GM12874 (cell line): ENCODE measurements around the gene FAAP24.

ENCODE experiments used
- CTCF ChIP-seq: IDR thresholded peaks from 2 replicates; pipeline ENCODE4 v1.5.1; 2011; ENCODE audit warnings: low read depth, mild to moderate bottlenecking, control low read depth, low read length, moderate library complexity; ENCODE audit not compliant: insufficient read depth

FAAP24 gene

DNA sequence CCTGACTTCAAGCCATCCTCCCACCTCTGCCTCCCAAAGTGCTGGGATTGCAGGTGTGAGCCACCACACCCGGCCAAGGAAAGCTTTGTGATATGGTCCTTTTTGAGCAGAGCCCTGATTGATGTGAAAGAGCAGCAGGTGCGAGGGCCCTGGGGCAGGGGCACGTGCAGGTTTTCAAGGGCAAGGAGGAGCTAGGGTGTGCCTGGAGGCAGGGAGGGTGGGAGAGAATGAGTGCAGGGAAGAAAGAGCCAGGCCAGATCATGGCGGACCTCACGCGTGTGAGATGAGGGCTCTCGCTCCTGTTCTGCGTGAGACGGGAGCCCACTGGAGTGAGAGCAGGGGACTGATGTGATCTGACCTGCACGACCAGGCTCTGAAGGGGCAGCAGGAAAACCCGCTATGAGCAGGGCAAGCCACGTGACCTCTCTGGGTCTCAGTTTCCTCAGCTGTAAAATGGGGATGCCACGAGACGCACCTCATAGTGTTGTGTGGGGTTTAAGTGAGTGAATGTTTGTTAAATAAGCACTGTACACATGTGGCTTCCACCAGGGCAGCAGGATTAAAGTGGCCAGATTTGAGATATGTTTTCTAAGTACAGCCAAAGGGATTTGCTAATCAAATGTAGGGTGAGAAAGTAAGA is 25.8 kb downstream of the FAAP24 start:
- no peak for TF ChIP-seq CTCF

DNA sequence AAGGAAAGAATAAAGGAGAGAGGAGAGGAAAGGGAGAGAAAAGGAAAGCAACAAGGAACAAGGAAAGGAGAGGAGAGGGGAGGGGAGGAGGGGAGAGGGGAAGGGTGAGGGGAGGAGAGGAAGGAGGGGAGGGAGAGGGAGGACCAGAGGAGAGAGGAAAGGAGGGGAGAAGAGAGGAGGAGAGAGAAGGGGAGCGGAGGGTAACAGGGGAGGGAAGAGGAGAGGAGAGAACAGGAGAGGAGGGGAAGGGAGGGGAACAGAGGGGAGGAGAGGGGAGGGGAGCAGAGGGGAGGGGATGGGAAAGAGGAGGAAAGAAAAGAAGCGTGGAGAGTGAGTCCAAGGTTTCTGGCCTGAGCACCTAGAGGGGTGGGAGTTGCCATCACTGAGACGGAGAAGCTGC is 26.7 kb downstream of the FAAP24 start:
- TF ChIP-seq CTCF = no peak

DNA sequence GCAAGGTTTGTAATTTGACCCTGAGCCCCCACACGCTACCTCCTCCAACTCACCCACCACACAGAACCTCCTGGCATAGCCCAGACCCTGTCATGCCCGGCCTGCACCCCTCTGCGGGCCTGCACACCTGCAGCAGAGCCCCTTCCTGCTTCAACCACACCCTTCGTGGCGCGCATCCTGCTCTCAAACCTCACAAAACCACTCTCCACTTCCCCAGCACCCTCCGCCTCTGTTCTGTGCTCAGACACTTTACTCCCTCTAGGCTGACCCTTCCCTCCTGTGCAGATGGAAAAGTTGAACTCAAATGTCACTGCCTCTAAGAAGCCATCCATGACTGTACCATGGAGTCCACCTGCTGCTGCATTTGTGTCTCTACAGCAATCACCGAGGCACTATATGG is 28.5 kb downstream of the FAAP24 start:
- no peak for TF ChIP-seq CTCF

DNA sequence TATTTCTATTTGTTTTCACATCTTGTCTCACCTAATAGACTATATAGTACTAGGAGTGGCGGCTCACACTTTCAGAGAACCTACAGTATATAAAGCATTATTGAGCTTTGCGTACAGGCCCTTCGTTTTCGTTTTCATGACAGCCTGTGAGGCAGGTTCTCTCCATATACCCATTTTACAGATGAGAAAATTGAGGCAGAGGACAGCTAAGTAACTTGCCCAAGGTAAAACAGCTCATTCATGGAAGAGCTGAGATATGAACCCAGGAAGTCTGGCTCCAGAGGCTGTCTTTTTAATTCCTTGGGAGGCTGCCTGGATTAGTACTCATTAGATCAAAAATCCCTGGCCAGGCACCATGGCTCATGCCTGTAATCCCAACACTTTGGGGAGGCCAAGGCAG is 28.9 kb downstream of the FAAP24 start:
- no peak for TF ChIP-seq CTCF

GRCh38 chr19:33005440-33005839 is 33.4 kb downstream of the FAAP24 start:
- no peak for TF ChIP-seq CTCF

- TF ChIP-seq CTCF = no peak
Measured at GRCh38 chr19:33008738-33009137, 36.7 kb downstream of the FAAP24 start.

DNA sequence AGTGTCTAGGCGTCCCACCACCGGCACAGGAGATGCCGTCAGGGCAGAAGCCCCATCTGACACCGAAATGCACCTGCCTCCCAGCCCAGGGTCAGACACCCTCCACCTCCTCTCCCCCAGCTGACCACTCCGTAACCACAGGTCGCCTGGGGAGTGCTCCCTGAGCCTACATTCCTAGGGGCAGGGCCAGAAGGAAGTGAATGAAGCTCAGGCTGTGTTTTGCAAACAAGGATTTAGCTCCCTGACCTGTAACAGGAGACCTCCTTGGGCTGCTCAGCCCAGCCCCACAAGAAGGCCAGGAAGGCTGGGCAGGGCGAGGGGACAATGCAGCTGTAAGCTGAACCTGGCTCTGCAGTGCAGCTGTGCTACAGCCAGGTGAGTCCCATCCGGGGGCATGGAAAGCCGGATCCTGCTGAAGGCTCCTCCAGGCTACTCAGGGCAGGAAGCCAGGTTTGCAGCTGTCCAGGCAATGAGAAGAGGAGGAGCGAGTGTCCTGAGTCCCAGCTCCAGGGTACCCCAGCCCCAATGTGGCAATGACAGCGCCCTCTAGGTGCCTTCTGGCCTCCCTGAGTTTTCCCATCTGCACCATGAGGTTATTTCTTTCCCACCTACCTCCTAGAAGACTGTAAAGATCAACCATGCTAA is 50.6 kb downstream of the FAAP24 start:
- peak; percentile 19 for TF ChIP-seq CTCF
